Measurements from ENCODE around the gene CUL7.

Gene CUL7

GRCh38 chr6:43024436-43024835, 29.2 kb downstream of the CUL7 start:
- Histone ChIP-seq H3K4me3 (no peak overlapping the region), H3K36me3 (peaks cover 49 to 57% (median 56%) of the 10 kb centered on the region in 3 donors), H3K9me3 (no peaks in the 10 kb centered on the region), H3K27me3 (no peaks in the 10 kb centered on the region), H3K4me1 (peaks cover 0 to 33% (median 20%) of the 10 kb centered on the region in 4 donors), H3K27ac (no peak overlapping the region)
- DNase-seq = no peak
- no peak for TF ChIP-seq CTCF (IDR thresholded peaks at IDR 0.05)
- intact Hi-C loops (cut with DNase I; ENCODE audit: low total_unique reads) = no loop called here

DNA sequence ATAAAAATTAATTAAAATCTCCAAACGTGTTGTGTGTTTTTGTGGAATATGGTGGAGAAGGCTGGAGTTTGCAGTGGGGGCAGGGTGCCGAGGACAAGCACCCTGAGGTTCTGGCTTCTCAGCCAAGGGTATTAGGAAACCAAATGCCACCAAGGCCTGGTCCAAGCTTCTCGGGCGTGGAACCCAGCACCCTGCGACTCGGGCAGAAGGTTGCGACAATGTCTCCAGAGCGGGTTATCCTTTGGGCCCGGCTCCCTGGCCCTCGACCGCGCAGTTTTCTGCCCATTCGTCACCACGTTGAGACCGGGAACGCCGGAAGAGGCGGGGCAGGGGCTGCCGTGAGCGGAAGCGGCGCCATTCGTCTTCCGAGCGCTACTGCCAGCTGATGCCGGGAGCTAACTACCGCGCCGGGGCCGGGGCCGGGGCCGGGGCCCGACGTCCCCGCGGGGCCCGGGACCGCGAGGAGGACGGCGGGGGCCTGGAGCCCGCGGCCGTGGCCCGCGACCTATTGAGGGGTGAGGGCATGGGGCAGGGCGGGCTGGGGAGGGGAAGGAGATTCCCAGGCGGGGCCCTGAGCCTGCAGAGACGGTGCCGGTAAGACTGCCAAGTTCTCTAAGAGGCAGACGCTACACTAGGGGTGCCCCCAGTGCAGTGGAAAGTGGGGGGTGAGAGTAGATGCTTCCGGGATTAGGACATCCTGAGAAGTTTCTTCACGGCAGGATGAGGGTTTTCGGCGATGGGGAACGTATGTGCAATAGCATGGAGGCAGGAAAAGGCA, 32.2 kb downstream of the CUL7 start, which contains the start of gene RRP36:
RRP36 (plus strand) TSS at position 354 of the 778 bp plus-strand sequence; CDS start at position 386, 32 bp downstream.
- intact Hi-C loops (cut with DNase I; ENCODE audit: low total_unique reads) = no loop called here
- no peaks in the 10 kb centered on the region for H3K27me3 ChIP-seq
- TF ChIP-seq CTCF (IDR thresholded peaks at IDR 0.05) = no peak
- peak; percentile 79 to 88 for DNase-seq
- peak within 1 kb of the TSS; percentile 86 to 90 for H3K4me3 ChIP-seq
- H3K4me1 ChIP-seq = peaks cover 0 to 47% (median 31%) of the 10 kb centered on the region in 4 donors
- no peaks in the 10 kb centered on the region for H3K9me3 ChIP-seq
- peak within 1 kb of the TSS; percentile 86 to 87 for H3K27ac ChIP-seq
- H3K36me3 ChIP-seq = peaks cover 29 to 51% (median 49%) of the 10 kb centered on the region in 3 donors

GRCh38 chr6:43020847-43021246, 32.8 kb downstream of the CUL7 start:
- Histone ChIP-seq H3K27me3 (no peaks in the 10 kb centered on the region), H3K4me1 (peaks cover 0 to 53% (median 37%) of the 10 kb centered on the region in 4 donors), H3K36me3 (peaks cover 23 to 45% (median 43%) of the 10 kb centered on the region in 3 donors), H3K9me3 (no peaks in the 10 kb centered on the region), H3K27ac (peak overlapping the region; percentile 86 to 87), H3K4me3 (peak overlapping the region; percentile 86 to 90)
- no peak for DNase-seq
- TF ChIP-seq CTCF (IDR thresholded peaks at IDR 0.05) = no peak
- intact Hi-C loops (cut with DNase I; ENCODE audit: low total_unique reads) = no loop called here

DNA sequence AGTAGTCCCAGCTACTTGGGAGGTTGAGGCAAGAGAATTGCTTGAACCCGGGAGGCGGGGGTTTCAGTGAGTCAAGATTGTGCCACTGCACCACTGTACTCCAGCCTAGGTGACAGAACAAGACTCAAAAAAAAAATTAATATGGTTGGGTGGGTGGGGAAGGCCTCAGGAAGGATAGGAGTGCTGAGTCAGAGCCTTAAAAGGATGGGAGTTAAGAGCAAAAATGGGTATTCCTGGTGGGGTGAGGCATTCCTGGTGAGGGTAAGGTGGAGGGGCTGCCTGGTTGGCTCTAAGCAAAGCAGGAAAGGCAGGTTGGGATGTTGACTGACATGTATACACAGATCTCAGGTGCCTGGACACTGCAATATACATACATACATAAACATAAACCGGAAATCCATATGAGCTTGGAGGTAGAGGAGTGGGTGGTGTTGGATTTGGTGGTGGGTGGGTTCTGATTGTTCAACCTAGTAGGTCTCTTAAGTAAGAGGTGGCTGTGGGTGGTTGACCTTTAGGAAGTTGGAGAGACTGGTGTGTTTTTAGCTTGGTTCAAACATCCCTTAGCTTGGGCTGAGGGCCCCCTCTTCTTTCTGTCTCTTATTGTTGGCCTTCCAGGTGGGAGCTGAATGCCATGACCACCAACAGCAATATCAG, 33.5 kb downstream of the CUL7 start:
- no peak for DNase-seq
- Histone ChIP-seq H3K27me3 (no peaks in the 10 kb centered on the region), H3K9me3 (no peaks in the 10 kb centered on the region), H3K27ac (peak overlapping the region in 1 of 2 donors; percentile 86), H3K4me1 (peaks cover 0 to 60% (median 43%) of the 10 kb centered on the region in 4 donors), H3K4me3 (no peak overlapping the region), H3K36me3 (peaks cover 16 to 38% (median 36%) of the 10 kb centered on the region in 3 donors)
- intact Hi-C loops (cut with DNase I; ENCODE audit: low total_unique reads) = no loop called here
- no peak for TF ChIP-seq CTCF (IDR thresholded peaks at IDR 0.05)

DNA sequence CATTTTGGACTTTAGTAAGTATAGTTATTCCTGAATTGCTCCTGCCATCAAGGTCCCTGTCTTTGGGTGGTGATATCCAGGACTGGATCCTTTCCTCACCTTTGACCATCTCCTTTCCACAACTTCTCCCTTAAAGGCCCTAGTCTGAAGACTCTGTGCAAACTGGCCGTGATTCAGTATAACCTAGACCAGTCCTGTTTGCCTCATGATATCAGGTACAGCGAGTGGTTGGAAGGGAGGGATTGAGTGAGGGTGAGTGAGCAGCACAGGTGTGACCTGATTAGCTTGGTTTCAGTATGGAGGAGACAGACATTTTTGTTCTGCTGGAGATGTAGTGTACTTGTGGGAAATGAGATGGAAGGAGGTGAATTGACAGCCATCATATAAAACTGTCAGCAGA, 34.5 kb downstream of the CUL7 start:
- H3K27me3 ChIP-seq = no peaks in the 10 kb centered on the region
- no peak overlapping the region for H3K27ac ChIP-seq
- H3K4me1 ChIP-seq = peaks cover 0 to 64% (median 47%) of the 10 kb centered on the region in 4 donors
- no peak overlapping the region for H3K4me3 ChIP-seq
- peaks cover 14 to 31% (median 29%) of the 10 kb centered on the region in 3 donors for H3K36me3 ChIP-seq
- intact Hi-C loops (cut with DNase I; ENCODE audit: low total_unique reads) = no loop called here
- no peaks in the 10 kb centered on the region for H3K9me3 ChIP-seq
- no peak for TF ChIP-seq CTCF (IDR thresholded peaks at IDR 0.05)
- DNase-seq = no peak
